HEK293 (cell line): ENCODE results near the gene PDIA5.

ENCODE experiments used
- EGR2 ChIP-seq: fragments of 450-650 bp; formaldehyde crosslinking; IDR thresholded peaks from 2 replicates; pipeline ENCODE4 v1.5.1; 2016; ENCODE audit warnings: low read depth, missing biosample characterization, missing genetic modification characterization
- GLIS1 ChIP-seq: fragments of 450-650 bp; formaldehyde crosslinking; IDR thresholded peaks from 2 replicates; pipeline ENCODE4 v1.5.1; 2016; ENCODE audit warnings: missing biosample characterization, missing genetic modification characterization
- KLF7 ChIP-seq: fragments of 450-650 bp; formaldehyde crosslinking; IDR thresholded peaks from 2 replicates; pipeline ENCODE4 v1.5.1; 2016; ENCODE audit warnings: missing biosample characterization, missing genetic modification characterization, borderline replicate concordance
- KLF8 ChIP-seq: fragments of 450-650 bp; formaldehyde crosslinking; IDR thresholded peaks from 2 replicates; pipeline ENCODE4 v1.5.1; 2016; ENCODE audit warnings: missing biosample characterization, missing genetic modification characterization
- MYNN ChIP-seq: fragments of 450-650 bp; formaldehyde crosslinking; IDR thresholded peaks from 2 replicates; pipeline ENCODE4 v1.5.1; 2016; ENCODE audit warnings: missing biosample characterization, missing genetic modification characterization, borderline replicate concordance
- MZF1 ChIP-seq: fragments of 450-650 bp; formaldehyde crosslinking; IDR thresholded peaks from 2 replicates; pipeline ENCODE4 v1.5.1; 2017; ENCODE audit warnings: missing biosample characterization, missing genetic modification characterization, borderline replicate concordance
- OVOL3 ChIP-seq: fragments of 450-650 bp; formaldehyde crosslinking; IDR thresholded peaks from 2 replicates; pipeline ENCODE4 v1.5.1; 2016; ENCODE audit warnings: missing biosample characterization, missing genetic modification characterization
- PRDM10 ChIP-seq: fragments of 450-650 bp; formaldehyde crosslinking; IDR thresholded peaks from 2 replicates; pipeline ENCODE4 v1.5.1; 2016; ENCODE audit warnings: missing biosample characterization, missing genetic modification characterization
- SP7 ChIP-seq: fragments of 450-650 bp; formaldehyde crosslinking; IDR thresholded peaks from 2 replicates; pipeline ENCODE4 v1.5.1; 2016; ENCODE audit warnings: missing biosample characterization, missing genetic modification characterization
- ZBTB17 ChIP-seq: fragments of 450-650 bp; formaldehyde crosslinking; IDR thresholded peaks from 2 replicates; pipeline ENCODE4 v1.5.1; 2016; ENCODE audit warnings: missing biosample characterization, missing genetic modification characterization
- ZNF112 ChIP-seq: fragments of 450-650 bp; formaldehyde crosslinking; IDR thresholded peaks from 2 replicates; pipeline ENCODE4 v1.5.0; 2017; ENCODE audit warnings: missing biosample characterization, missing genetic modification characterization
- ZNF132 ChIP-seq: fragments of 450-650 bp; formaldehyde crosslinking; IDR thresholded peaks from 2 replicates; pipeline ENCODE4 v1.5.1; 2017; ENCODE audit warnings: missing biosample characterization, missing genetic modification characterization, borderline replicate concordance
- ZNF16 ChIP-seq: fragments of 450-650 bp; formaldehyde crosslinking; IDR thresholded peaks from 2 replicates; pipeline ENCODE4 v1.5.1; 2016; ENCODE audit warnings: low read depth, missing biosample characterization, missing genetic modification characterization
- ZNF184 ChIP-seq: fragments of 450-650 bp; IDR thresholded peaks from 2 replicates; pipeline ENCODE4 v1.5.1; 2018; ENCODE audit warnings: missing biosample characterization, mild to moderate bottlenecking, missing genetic modification characterization
- ZNF202 ChIP-seq: fragments of 450-650 bp; formaldehyde crosslinking; IDR thresholded peaks from 2 replicates; pipeline ENCODE4 v1.5.1; 2016; ENCODE audit warnings: missing biosample characterization, missing genetic modification characterization, borderline replicate concordance
- ZNF24 ChIP-seq: fragments of 450-650 bp; formaldehyde crosslinking; IDR thresholded peaks from 2 replicates; pipeline ENCODE4 v1.5.1; 2016; ENCODE audit warnings: missing biosample characterization, missing genetic modification characterization
- ZNF280C ChIP-seq: fragments of 450-650 bp; formaldehyde crosslinking; IDR thresholded peaks from 2 replicates; pipeline ENCODE4 v1.5.1; 2016; ENCODE audit warnings: missing biosample characterization, missing genetic modification characterization
- ZNF341 ChIP-seq: fragments of 450-650 bp; formaldehyde crosslinking; IDR thresholded peaks from 2 replicates; pipeline ENCODE4; 2016; ENCODE audit warnings: low read depth, missing biosample characterization, missing genetic modification characterization
- ZNF350 ChIP-seq: fragments of 450-650 bp; formaldehyde crosslinking; IDR thresholded peaks from 2 replicates; pipeline ENCODE4 v1.5.0; 2017; ENCODE audit warnings: missing biosample characterization, mild to moderate bottlenecking, missing genetic modification characterization
- ZNF571 ChIP-seq: fragments of 450-650 bp; formaldehyde crosslinking; IDR thresholded peaks from 2 replicates; pipeline ENCODE4 v1.5.0; 2017; ENCODE audit warnings: missing biosample characterization, missing genetic modification characterization
- ZNF629 ChIP-seq: fragments of 450-650 bp; formaldehyde crosslinking; IDR thresholded peaks from 2 replicates; pipeline ENCODE4 v1.5.1; 2017; ENCODE audit warnings: missing biosample characterization, missing genetic modification characterization
- ZNF645 ChIP-seq: fragments of 450-650 bp; formaldehyde crosslinking; IDR thresholded peaks from 2 replicates; pipeline ENCODE4; 2016; ENCODE audit warnings: missing biosample characterization, missing genetic modification characterization
- ZNF664 ChIP-seq: fragments of 450-650 bp; formaldehyde crosslinking; IDR thresholded peaks from 2 replicates; pipeline ENCODE4 v1.5.1; 2016; ENCODE audit warnings: missing biosample characterization, missing genetic modification characterization
- ZNF747 ChIP-seq: fragments of 450-650 bp; formaldehyde crosslinking; IDR thresholded peaks from 2 replicates; pipeline ENCODE4 v1.5.1; 2016; ENCODE audit warnings: missing biosample characterization, missing genetic modification characterization
- ZNF791 ChIP-seq: fragments of 450-650 bp; formaldehyde crosslinking; IDR thresholded peaks from 2 replicates; pipeline ENCODE4 v1.5.1; 2016; ENCODE audit warnings: missing biosample characterization, missing genetic modification characterization
- ZSCAN16 ChIP-seq: fragments of 450-650 bp; formaldehyde crosslinking; IDR thresholded peaks from 2 replicates; pipeline ENCODE4 v1.5.1; 2016; ENCODE audit warnings: missing biosample characterization, missing genetic modification characterization
- ZXDB ChIP-seq: fragments of 450-650 bp; formaldehyde crosslinking; IDR thresholded peaks from 2 replicates; pipeline ENCODE4 v1.5.1; 2016; ENCODE audit warnings: missing biosample characterization, missing genetic modification characterization
- TF ChIP-seq, protein P1 (sequence below): fragments of 450-650 bp; formaldehyde crosslinking; IDR thresholded peaks from 2 replicates; pipeline ENCODE4 v1.5.1; 2016; ENCODE audit warnings: missing biosample characterization, missing genetic modification characterization, borderline replicate concordance
- TF ChIP-seq, protein P2 (sequence below): fragments of 450-650 bp; formaldehyde crosslinking; IDR thresholded peaks from 2 replicates; pipeline ENCODE4 v1.5.1; 2016; ENCODE audit warnings: missing biosample characterization, missing genetic modification characterization, low read depth

The PDIA5 gene

GRCh38 chr3:123028233-123028828 lies 38.5 kb upstream of the PDIA5 start (continued):
- TF ChIP-seq ZNF664 (tag by site-specific recombination) (0 out of 2 replicates have a peak, but pooled peaks have one; percentile 27), GLIS1 (peak; percentile 53), ZNF791 (tag by site-specific recombination) (no peak), ZNF184 (tag by site-specific recombination) (no peak), EGR2 (tag by site-specific recombination) (no peak), ZNF16 (no peak), PRDM10 (tag by site-specific recombination) (peak; percentile 79), ZNF629 (tag by site-specific recombination) (peak; percentile 53), ZSCAN16 (no peak), ZNF747 (no peak), SP7 (peak; percentile 59), ZBTB17 (tag by site-specific recombination) (peak; percentile 77), ZNF350 (tag by site-specific recombination) (no peak), KLF7 (tag by site-specific recombination) (peak; percentile 16; the same call in 1 of the 2 replicates), ZNF202 (tag by site-specific recombination) (no peak), ZNF132 (tag by site-specific recombination) (no peak), KLF8 (tag by site-specific recombination) (0 out of 2 replicates have a peak, but pooled peaks have one; percentile 17), MYNN (no peak), ZNF341 (tag by site-specific recombination) (peak; percentile 57), ZNF645 (tag by site-specific recombination) (no peak), ZXDB (tag by site-specific recombination) (peak; percentile 39), OVOL3 (tag by site-specific recombination) (no peak), ZNF280C (no peak), ZNF24 (tag by site-specific recombination) (no peak), MZF1 (peak; percentile 45; the same call in 1 of the 2 replicates), ZNF571 (tag by site-specific recombination) (no peak), ZNF112 (tag by site-specific recombination) (no peak)
- TF ChIP-seq, protein P1, sequence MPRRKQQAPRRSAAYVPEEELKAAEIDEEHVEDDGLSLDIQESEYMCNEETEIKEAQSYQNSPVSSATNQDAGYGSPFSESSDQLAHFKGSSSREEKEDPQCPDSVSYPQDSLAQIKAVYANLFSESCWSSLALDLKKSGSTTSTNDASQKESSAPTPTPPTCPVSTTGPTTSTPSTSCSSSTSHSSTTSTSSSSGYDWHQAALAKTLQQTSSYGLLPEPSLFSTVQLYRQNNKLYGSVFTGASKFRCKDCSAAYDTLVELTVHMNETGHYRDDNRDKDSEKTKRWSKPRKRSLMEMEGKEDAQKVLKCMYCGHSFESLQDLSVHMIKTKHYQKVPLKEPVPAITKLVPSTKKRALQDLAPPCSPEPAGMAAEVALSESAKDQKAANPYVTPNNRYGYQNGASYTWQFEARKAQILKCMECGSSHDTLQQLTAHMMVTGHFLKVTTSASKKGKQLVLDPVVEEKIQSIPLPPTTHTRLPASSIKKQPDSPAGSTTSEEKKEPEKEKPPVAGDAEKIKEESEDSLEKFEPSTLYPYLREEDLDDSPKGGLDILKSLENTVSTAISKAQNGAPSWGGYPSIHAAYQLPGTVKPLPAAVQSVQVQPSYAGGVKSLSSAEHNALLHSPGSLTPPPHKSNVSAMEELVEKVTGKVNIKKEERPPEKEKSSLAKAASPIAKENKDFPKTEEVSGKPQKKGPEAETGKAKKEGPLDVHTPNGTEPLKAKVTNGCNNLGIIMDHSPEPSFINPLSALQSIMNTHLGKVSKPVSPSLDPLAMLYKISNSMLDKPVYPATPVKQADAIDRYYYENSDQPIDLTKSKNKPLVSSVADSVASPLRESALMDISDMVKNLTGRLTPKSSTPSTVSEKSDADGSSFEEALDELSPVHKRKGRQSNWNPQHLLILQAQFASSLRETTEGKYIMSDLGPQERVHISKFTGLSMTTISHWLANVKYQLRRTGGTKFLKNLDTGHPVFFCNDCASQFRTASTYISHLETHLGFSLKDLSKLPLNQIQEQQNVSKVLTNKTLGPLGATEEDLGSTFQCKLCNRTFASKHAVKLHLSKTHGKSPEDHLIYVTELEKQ (tag by site-specific recombination) = peak; percentile 7; the same call in 1 of the 2 replicates
- TF ChIP-seq, protein P2, sequence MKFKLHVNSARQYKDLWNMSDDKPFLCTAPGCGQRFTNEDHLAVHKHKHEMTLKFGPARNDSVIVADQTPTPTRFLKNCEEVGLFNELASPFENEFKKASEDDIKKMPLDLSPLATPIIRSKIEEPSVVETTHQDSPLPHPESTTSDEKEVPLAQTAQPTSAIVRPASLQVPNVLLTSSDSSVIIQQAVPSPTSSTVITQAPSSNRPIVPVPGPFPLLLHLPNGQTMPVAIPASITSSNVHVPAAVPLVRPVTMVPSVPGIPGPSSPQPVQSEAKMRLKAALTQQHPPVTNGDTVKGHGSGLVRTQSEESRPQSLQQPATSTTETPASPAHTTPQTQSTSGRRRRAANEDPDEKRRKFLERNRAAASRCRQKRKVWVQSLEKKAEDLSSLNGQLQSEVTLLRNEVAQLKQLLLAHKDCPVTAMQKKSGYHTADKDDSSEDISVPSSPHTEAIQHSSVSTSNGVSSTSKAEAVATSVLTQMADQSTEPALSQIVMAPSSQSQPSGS (tag by site-specific recombination) = no peak
